A673 (cell line): ENCODE measurements around the gene EIF3CL.
"Not testable (repeated sequence)": the region's sequence is repeated elsewhere in the genome, so short reads cannot be mapped to it uniquely, and the experiment has no call there.

Experiments used
- CTCF ChIP-seq: fragments of 300-800, 200-600 bp; sonication (generic); conservative IDR thresholded peaks from 2 replicates; pipeline ENCODE4 v1.5.1; 2017; ENCODE audit warnings: low read depth, mild to moderate bottlenecking, antibody characterized with exemption, low read length, moderate library complexity, mixed read lengths
- EZH2 ChIP-seq: fragments of 200-600 bp; sonication (generic); IDR thresholded peaks from 2 replicates; pipeline ENCODE4 v1.6.1; 2017; ENCODE audit warnings: borderline replicate concordance, low read depth, mild to moderate bottlenecking, mixed read lengths, antibody characterized with exemption, low read length; ENCODE audit not compliant: poor library complexity, severe bottlenecking

DNA sequence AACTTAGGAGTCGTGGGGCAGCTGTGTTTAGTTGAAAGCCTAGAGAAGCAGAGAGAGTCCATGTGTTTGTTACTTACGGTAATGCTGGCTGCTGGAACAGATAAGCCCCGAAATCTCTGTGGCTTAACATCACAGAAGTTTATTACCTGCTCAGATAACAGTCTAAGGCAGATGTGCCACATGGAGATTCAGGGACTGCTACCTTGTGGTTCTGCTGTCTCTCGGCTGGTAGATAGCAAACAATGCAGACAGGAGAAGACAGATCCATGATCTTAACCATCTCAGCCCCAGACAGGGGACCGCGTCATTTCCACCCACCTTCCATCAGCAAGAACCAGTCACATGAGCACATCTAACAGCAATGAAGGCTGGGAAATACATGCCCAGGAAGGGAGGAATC, 71.0 kb downstream of the EIF3CL start:
- not testable (repeated sequence) for TF ChIP-seq CTCF, EZH2
